Esophagus mucosa (tissue), 1 donor: ENCODE measurements around the gene SDC4. TPM values are rescaled to one million over a fixed set of nuclear protein-coding genes. Genes with fewer than 3 reads are reported as not detected.

Experiments used
- ATAC-seq: fragments of 200-7000 bp; cut with Tn5 transposase; one replicate; pipeline ENCODE4 v1.9.1; 2020
- total RNA-seq: library from RNA; stranded (reverse); gene quantifications from one replicate; pipeline ENCODE4 v1.2.4, GENCODE V29; 2023
- donor health status: DM: yes; HTN: yes; CAD: no.

Gene SDC4
- total RNA-seq: 99.1 TPM

GRCh38 chr20:45347936-45348778 is at the start of gene SDC4:
SDC4 (minus strand) TSS chr20:45348424; CDS start chr20:45348384, 40 bp downstream.
- peak; percentile 65 for ATAC-seq

GRCh38 chr20:45395114-45395415 is 46.8 kb upstream of the SDC4 start:
- ATAC-seq: no peak

- ATAC-seq: no peak
These were observed 46.2 kb upstream of the SDC4 start for GRCh38 chr20:45394221-45395113.

GRCh38 chr20:45392733-45393132 is 44.5 kb upstream of the SDC4 start:
- ATAC-seq: no peak

- ATAC-seq: no peak
These were observed 43.3 kb upstream of the SDC4 start for GRCh38 chr20:45391559-45391958.

- ATAC-seq: no peak
These were observed 42.7 kb upstream of the SDC4 start for GRCh38 chr20:45390931-45391330.

- no peak for ATAC-seq
These were observed 39.0 kb upstream of the SDC4 start for GRCh38 chr20:45387274-45387673.

- ATAC-seq: no peak
These were observed 30.0 kb upstream of the SDC4 start, which contains the start of gene TP53TG5 for GRCh38 chr20:45378191-45378590. TP53TG5 (minus strand) TSS chr20:45378325; CDS start chr20:45378236, 89 bp downstream.

GRCh38 chr20:45377269-45377668 is 29.0 kb upstream of the SDC4 start:
- ATAC-seq: no peak

GRCh38 chr20:45374966-45375365 is 26.7 kb upstream of the SDC4 start:
- no peak for ATAC-seq

- ATAC-seq: no peak
These were observed 25.9 kb upstream of the SDC4 start for GRCh38 chr20:45374101-45374467.

- ATAC-seq: peak; percentile 82
These were observed 25.3 kb upstream of the SDC4 start for GRCh38 chr20:45373353-45374100.

GRCh38 chr20:45372646-45373352 is 24.6 kb upstream of the SDC4 start:
- ATAC-seq: no peak

- no peak for ATAC-seq
These were observed 24.0 kb upstream of the SDC4 start for GRCh38 chr20:45372241-45372640.

GRCh38 chr20:45370571-45371160 is 22.4 kb upstream of the SDC4 start:
- no peak for ATAC-seq

- no peak for ATAC-seq
These were observed 20.2 kb upstream of the SDC4 start for GRCh38 chr20:45368221-45368980.

GRCh38 chr20:45367126-45367525 is 18.9 kb upstream of the SDC4 start:
- ATAC-seq: no peak

- no peak for ATAC-seq
These were observed 18.4 kb upstream of the SDC4 start for GRCh38 chr20:45366631-45367030.

GRCh38 chr20:45366192-45366591 is 18.0 kb upstream of the SDC4 start:
- no peak for ATAC-seq

GRCh38 chr20:45365444-45365970 is 17.3 kb upstream of the SDC4 start:
- ATAC-seq: no peak
